GM20000 (cell line): ENCODE measurements around the gene ATP5PO.

ENCODE experiments used
- DNase-seq: peaks from one replicate; pipeline ENCODE4 v3.0.0; 2012; ENCODE audit warnings: low spot score
- TF ChIP-seq, protein P1 (sequence below): IDR thresholded peaks from 2 replicates; pipeline ENCODE4 v1.5.1; 2012; ENCODE audit warnings: mild to moderate bottlenecking, control low read depth; ENCODE audit errors: extremely low read depth, missing control alignments

Gene ATP5PO

DNA sequence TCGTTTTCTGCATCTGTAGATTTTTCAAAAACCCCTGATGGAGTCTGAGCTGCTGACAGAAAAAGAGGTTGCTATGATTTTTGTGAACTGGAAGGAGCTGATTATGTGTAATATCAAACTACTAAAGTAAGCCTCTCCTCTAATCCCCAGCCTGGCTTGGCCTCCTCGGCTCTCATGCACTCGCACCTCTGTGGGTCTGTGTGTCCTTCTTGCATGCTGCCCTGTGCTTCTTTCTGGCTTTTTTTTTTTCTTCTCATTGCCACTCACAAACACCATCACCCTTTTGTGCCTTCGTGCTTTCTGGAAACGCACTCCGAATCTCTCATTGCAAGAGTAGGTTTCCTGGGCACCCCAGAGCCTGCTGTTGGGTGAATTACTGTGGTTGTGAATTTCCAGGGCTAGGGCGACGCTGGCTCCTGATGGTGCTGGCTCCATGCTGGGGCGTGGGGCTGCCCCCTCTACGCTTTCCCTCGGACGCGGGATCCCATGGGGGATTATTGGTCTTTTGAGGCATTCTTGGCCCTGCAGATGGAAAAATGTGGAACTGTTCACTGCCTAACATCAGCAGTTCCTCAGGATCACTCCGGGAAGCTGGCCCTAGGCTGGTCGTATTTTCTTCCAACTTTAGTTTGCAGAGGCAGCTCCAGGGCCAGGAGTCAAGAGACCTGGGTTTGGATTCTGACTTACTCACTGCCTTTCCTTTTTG lies 56.8 kb downstream of the ATP5PO start:
- DNase-seq = no peak
- TF ChIP-seq, protein P1, sequence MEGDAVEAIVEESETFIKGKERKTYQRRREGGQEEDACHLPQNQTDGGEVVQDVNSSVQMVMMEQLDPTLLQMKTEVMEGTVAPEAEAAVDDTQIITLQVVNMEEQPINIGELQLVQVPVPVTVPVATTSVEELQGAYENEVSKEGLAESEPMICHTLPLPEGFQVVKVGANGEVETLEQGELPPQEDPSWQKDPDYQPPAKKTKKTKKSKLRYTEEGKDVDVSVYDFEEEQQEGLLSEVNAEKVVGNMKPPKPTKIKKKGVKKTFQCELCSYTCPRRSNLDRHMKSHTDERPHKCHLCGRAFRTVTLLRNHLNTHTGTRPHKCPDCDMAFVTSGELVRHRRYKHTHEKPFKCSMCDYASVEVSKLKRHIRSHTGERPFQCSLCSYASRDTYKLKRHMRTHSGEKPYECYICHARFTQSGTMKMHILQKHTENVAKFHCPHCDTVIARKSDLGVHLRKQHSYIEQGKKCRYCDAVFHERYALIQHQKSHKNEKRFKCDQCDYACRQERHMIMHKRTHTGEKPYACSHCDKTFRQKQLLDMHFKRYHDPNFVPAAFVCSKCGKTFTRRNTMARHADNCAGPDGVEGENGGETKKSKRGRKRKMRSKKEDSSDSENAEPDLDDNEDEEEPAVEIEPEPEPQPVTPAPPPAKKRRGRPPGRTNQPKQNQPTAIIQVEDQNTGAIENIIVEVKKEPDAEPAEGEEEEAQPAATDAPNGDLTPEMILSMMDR = no peak

DNA sequence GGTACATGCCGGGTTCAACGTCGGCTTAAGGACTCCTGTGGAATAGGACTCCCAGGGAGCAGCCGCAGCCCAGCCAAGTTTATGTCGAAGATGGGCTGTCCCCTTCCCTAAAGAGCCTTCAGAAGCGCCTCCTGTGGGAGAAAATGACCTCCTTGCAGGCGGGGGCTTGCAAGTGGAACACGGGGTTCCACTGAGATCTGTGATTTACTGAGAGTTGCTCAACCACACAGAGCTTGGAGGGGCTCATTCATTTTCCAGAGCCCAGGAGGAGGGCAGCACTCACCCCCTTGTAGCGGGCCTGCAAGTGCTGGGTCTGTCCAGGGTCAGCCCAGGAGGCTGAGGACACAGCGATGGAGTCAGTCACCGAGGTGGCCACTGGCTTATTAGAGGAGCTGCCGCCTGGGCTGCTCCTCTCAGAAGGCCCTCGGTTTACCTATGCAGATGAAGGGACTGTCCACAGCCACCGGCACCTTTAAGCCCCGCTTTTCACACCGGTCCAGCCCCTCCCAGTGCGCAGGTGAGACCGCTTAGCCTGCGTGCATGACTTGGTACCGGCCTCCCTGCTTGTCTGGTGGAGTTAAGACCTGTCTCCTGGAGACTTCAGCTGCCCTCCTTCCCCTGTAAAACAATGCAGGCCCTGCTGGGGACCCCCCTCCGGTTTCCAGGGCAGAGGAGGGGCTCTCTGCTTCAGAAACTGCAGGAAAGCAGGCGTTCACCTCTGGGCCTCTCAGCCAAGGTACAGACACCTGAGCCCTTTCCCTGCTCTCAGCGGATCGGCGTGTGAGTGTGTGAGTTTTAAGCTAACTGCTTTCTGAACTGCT lies 57.5 kb downstream of the ATP5PO start:
- TF ChIP-seq, protein P1 = no peak
- DNase-seq = no peak

DNA sequence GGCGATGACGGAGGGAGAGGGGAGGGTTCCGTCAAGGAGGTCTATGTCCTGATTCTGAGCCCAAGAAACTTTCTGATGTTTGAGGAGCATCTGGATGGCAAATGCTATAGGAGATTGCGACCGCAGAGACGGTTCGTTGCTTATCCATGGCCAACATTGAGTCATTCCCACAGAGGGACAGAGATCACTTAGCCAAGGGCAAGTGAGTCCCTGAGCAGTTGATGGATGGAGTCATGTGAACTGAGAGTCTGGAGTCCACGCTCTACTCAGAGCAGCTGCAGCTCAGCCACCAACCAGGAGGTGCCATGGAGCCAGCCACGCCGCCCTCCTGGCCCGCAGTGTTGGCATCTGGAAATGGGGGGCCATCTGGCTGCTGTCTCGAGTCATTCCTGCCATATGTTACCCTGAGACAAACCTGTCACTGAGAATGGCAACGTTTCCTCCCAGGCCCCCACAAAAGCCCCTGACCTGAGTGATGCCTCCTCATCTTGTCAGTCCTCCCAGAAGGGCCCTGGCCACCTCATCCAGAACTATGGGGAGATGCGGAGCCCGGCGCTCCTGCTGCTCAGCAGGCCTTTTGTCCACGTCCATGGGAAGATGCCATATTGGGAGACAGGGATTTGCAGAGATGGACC lies 58.6 kb downstream of the ATP5PO start:
- TF ChIP-seq, protein P1 = no peak
- no peak for DNase-seq

DNA sequence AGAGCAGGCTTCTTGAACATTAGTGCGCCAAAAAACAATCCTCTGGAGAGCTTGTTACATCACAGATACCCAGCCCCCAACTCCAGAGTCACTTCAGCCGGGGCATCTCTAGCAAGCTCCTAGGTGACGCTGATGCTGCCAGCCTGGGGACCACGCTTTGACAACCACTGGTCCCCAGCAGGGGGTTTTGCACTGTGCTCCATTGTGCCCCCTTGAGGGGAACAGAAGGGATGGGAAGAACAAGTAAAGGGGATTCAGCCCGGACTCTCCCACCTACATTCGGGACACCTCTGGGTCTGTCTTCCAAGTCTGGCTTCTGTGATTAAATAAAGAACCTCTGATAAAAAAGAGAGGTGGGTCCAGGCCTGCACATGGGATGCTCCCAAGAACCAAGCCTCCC lies 60.4 kb downstream of the ATP5PO start:
- DNase-seq = no peak
- TF ChIP-seq, protein P1 = no peak

DNA sequence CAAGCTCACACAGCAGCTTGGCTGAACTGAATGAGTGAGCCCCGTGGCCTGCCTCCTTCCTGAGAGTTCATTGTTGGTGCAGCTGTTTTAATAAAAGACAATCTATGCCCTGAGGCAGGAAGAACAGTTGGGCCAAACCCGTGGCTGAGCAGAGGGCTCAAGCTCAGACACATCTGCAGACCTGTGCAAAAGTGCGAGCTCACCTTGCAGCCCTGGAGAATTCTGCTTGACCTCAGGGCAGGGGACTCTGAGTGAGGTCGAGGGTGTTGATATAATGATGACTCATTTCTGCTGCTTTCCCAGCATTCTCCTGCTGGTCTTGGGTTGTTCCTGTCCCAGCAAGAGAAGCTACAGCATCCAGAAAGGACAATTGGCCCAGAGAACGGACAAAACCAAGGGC lies 61.0 kb downstream of the ATP5PO start:
- TF ChIP-seq, protein P1 = no peak
- no peak for DNase-seq
